22Rv1 (cell line): ENCODE results near the gene HTR2A.

Experiments
- CTCF ChIP-seq: fragments of 450-650 bp; IDR thresholded peaks from 2 replicates; pipeline ENCODE4 v1.5.1; 2017; ENCODE audit warnings: mild to moderate bottlenecking
- ZFX ChIP-seq: fragments of 450-650 bp; IDR thresholded peaks from 2 replicates; pipeline ENCODE4 v1.6.1; 2017; ENCODE audit warnings: antibody characterized with exemption, borderline replicate concordance

- no peak for TF ChIP-seq CTCF
- TF ChIP-seq ZFX: no peak
Observed at GRCh38 chr13:46925486-46925885, 28.6 kb upstream of the HTR2A start.
